Gastroesophageal sphincter (tissue), 4 donors: ENCODE results near the gene PPP1R12C. TPM values are rescaled to one million over a fixed set of nuclear protein-coding genes. Genes with fewer than 3 reads are reported as not detected.

ENCODE experiments used
- ATAC-seq: fragments of 150-250 bp; one replicate; pipeline ENCODE4 v1.9.1; 2016; ENCODE audit warnings: mild to moderate bottlenecking, moderate library complexity
- H3K27ac ChIP-seq, 4 donors: fragments of 200-600 bp; sonication (generic) in 3 of 4; 1 replicate in 3 of 4; 2 replicates in 1 of 4; pipeline ENCODE4 v1.5.1; 2016 to 2019
- H3K27me3 ChIP-seq: fragments of 200-600 bp; sonication (generic); one replicate; pipeline ENCODE4 v1.5.1; 2019
- H3K36me3 ChIP-seq, 2 donors: fragments of 200-600 bp; sonication (generic); one replicate each; pipeline ENCODE4 v1.5.1; 2019; ENCODE audit warnings: control low read depth in 1 of 2
- H3K4me1 ChIP-seq, 3 donors: fragments of 200-600 bp; sonication (generic); 1 replicate in 2 of 3; 2 replicates in 1 of 3; pipeline ENCODE4 v1.5.1; 2016 to 2019; ENCODE audit warnings: control low read depth in 2 of 3
- H3K4me3 ChIP-seq, 2 donors: fragments of 200-600 bp; sonication (generic); one replicate each; pipeline ENCODE4 v1.5.1; 2019; ENCODE audit warnings: mild to moderate bottlenecking in 1 of 2, moderate library complexity in 1 of 2
- H3K9me3 ChIP-seq, 3 donors: fragments of 200-600 bp; sonication (generic); one replicate each; pipeline ENCODE4 v1.5.1; 2017 to 2019; ENCODE audit warnings: control low read depth in 2 of 3
- CTCF ChIP-seq, 4 experiments: fragments of 200-600 bp in 2 of 4; fragments of 450-650 bp in 2 of 4; sonication (generic) in 1 of 4; IDR thresholded peaks; one replicate each; pipeline ENCODE4 v1.5.1; 2017 to 2019; ENCODE audit warnings: antibody characterized with exemption in 4 of 4, mild to moderate bottlenecking in 2 of 4, moderate library complexity in 2 of 4
- EP300 ChIP-seq: sonication (generic); formaldehyde crosslinking; IDR thresholded peaks from one replicate; pipeline ENCODE4 v1.6.1; 2017; ENCODE audit warnings: antibody characterized with exemption, mild to moderate bottlenecking
- POLR2A ChIP-seq, 2 donors: fragments of 450-650 bp; IDR thresholded peaks; one replicate each; pipeline ENCODE4 v1.6.1; 2017; ENCODE audit warnings: antibody characterized with exemption in 2 of 2, mild to moderate bottlenecking in 2 of 2, moderate library complexity in 1 of 2
- POLR2AphosphoS5 ChIP-seq: sonication (generic); formaldehyde crosslinking; IDR thresholded peaks from one replicate; pipeline ENCODE4 v1.6.1; 2017; ENCODE audit warnings: antibody characterized with exemption
- WGBS, 2 donors: methylation state at CpG; one replicate each; pipeline ENCODE4 v1.1.5; 2018; ENCODE audit warnings: low coverage in 1 of 2; 5-methylcytosine and 5-hydroxymethylcytosine counted together
- total RNA-seq, 4 donors: library from RNA; depleted of rRNA; stranded (reverse); fragments of >200 nt; gene quantifications; one replicate each; pipeline ENCODE4 v1.1.0, GENCODE V29; 2016

PPP1R12C gene
- total RNA-seq, 4 donors from 2014 or later: 268 to 479 (median 276) TPM

DNA sequence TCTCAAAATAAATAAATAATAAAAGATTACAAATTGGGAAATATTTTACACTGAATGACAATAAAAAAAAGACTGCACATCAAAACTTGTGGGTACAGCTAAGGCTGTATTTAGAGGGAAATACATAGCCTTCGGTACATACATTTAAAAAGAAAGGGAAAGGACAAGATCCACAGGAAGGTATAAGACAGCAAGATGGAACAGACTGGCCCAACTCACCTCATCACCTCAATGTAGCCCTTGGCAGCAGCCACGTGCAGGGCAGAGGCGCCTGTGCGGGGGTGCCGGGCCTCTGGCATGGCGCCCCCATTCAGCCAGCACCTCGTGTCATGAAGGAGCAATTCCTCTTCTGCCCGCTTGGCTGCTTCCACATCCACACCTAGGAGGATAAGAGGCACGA is 14.2 kb downstream of the PPP1R12C start:
- TF ChIP-seq CTCF (IDR thresholded peaks at IDR 0.05) (no peak), POLR2A (IDR thresholded peaks at IDR 0.05) (no peak), POLR2AphosphoS5 (no peak), EP300 (no peak)
- no peak overlapping the region for H3K27ac ChIP-seq
- peaks cover 0 to 30% (median 0%) of the 10 kb centered on the region in 3 donors for H3K4me1 ChIP-seq
- no peak for ATAC-seq
- H3K27me3 ChIP-seq: no peaks in the 10 kb centered on the region
- H3K4me3 ChIP-seq: no peak overlapping the region
- H3K9me3 ChIP-seq: peaks cover 0 to 8% (median 0%) of the 10 kb centered on the region in 3 donors
- H3K36me3 ChIP-seq: peaks cover 0 to 78% of the 10 kb centered on the region in 2 donors
- 91 to 100% methylated on average over 1 to 8 of the region's 9 CpGs for WGBS, 2 donors

- Histone ChIP-seq H3K4me1 (peaks cover 0 to 36% (median 0%) of the 10 kb centered on the region in 3 donors), H3K9me3 (peaks cover 0 to 8% (median 0%) of the 10 kb centered on the region in 3 donors), H3K27me3 (no peaks in the 10 kb centered on the region), H3K27ac (no peak overlapping the region), H3K36me3 (peaks cover 0 to 81% of the 10 kb centered on the region in 2 donors), H3K4me3 (no peak overlapping the region)
- ATAC-seq: no peak
- no peak for TF ChIP-seq POLR2AphosphoS5
- no peak for TF ChIP-seq EP300
- no peak for TF ChIP-seq CTCF (IDR thresholded peaks at IDR 0.05)
- TF ChIP-seq POLR2A (IDR thresholded peaks at IDR 0.05): no peak
- 68 to 75% methylated on average over 6 to 7 of the region's 10 CpGs for WGBS, 2 donors
Measured at GRCh38 chr19:55101261-55101660, 16.2 kb downstream of the PPP1R12C start.

GRCh38 chr19:55099557-55100506 is 17.6 kb downstream of the PPP1R12C start:
- peaks cover 0 to 36% (median 0%) of the 10 kb centered on the region in 3 donors for H3K4me1 ChIP-seq
- H3K36me3 ChIP-seq: peaks cover 0 to 84% of the 10 kb centered on the region in 2 donors
- no peak for TF ChIP-seq POLR2AphosphoS5
- peak in 1 of 4 experiments; percentile 19 for TF ChIP-seq CTCF (IDR thresholded peaks at IDR 0.05)
- peak; percentile 23 for ATAC-seq
- 59 to 76% methylated on average over 9 to 17 of the region's 27 CpGs for WGBS, 2 donors
- no peak overlapping the region for H3K4me3 ChIP-seq
- no peaks in the 10 kb centered on the region for H3K27me3 ChIP-seq
- peak overlapping the region in 3 of 4 donors; percentile 26 to 41 (median 28) for H3K27ac ChIP-seq
- peaks cover 0 to 8% (median 0%) of the 10 kb centered on the region in 3 donors for H3K9me3 ChIP-seq

DNA sequence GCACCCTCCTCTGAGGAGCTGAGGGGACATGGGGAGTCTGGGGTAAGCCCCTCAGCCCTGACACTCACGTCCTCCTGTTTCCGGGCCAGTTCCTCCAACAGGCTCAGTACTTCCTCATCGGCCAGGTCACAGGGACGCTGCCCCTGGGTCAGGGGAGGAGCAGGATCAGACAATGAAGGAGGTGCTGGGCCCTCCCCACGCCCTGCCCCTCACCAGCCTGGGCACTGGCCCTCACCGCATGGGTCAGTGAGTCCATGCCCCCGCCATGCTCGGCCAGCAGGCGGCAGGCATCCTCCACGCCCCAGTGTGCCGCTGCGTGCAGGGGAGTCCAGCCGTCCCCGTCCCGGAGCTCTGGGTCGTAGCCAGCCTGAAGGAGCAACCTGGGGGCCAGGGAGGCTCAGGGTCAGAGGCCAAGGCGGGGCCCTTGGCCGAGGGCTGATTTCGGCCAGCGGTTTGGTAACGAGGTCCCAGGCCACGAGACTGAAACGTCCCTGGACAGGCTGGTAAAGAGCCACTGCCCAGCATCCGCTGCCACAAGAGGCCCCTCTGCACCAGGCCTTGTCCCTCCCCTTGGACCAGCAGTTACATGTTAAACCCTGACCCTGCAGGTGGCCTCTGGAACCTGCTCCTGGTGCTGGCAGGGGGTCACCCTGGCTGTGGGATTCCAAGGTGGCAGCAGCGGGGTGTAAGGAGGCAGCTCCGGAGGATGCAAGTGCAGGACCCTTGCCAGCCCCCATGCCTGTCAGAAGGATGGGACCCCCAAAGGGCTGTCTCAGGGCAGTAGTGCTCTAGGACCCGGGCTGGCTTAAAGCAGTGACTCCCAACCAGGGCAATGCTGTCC is 18.5 kb downstream of the PPP1R12C start:
- Histone ChIP-seq H3K36me3 (peaks cover 0 to 89% of the 10 kb centered on the region in 2 donors), H3K27ac (peak overlapping the region in 3 of 4 donors; percentile 26 to 41 (median 28))
- no peak for ATAC-seq

More for the DNA sequence above, 18.5 kb downstream of the PPP1R12C start:
- Histone ChIP-seq H3K27me3 (no peaks in the 10 kb centered on the region), H3K4me3 (no peak overlapping the region), H3K4me1 (peaks cover 0 to 40% (median 0%) of the 10 kb centered on the region in 3 donors), H3K9me3 (peaks cover 0 to 8% (median 0%) of the 10 kb centered on the region in 3 donors)
- WGBS, 2 donors: no CpG with 5 or more reads among the region's 27 CpGs
- TF ChIP-seq POLR2A (IDR thresholded peaks at IDR 0.05) (no peak), EP300 (no peak), CTCF (IDR thresholded peaks at IDR 0.05) (no peak), POLR2AphosphoS5 (no peak)
